B cell (primary cell): ENCODE data around the gene ANKRD13C. TPM values are rescaled to one million over a fixed set of nuclear protein-coding genes. Genes with fewer than 3 reads are reported as not detected.
A peak's percentile ranks its signal among the peaks of the same experiment; 100 is the strongest.

Experiments
- ATAC-seq: fragments of 200-7000 bp; cut with Tn5 transposase; one replicate; pipeline ENCODE4 v1.10.0; 2021; ENCODE audit warnings: low read depth, mild to moderate bottlenecking, moderate number of reproducible peaks, moderate library complexity
- CTCF ChIA-PET: fragments of 350-600 bp; sonication (Branson Sonifier 250); formaldehyde crosslinking; loops from one replicate; lab custom pipeline; 2021; ENCODE audit warnings: antibody characterized with exemption, inconsistent platforms; lab: Charles Lee
- POLR2A ChIA-PET: fragments of 350-600 bp; sonication (Branson Sonifier 250); formaldehyde crosslinking; loops from one replicate; lab custom pipeline; 2021; ENCODE audit warnings: antibody characterized with exemption; lab: Charles Lee
- DNase-seq: peaks from one replicate; pipeline ENCODE4 v3.0.0; 2013
- H2AFZ ChIP-seq: 2 replicates; pipeline ENCODE4 v1.6.1; 2012; ENCODE audit warnings: mild to moderate bottlenecking, low read depth, low read length; ENCODE audit not compliant: insufficient read depth, poor library complexity, severe bottlenecking
- H3K27ac ChIP-seq, 2 donors: 1 replicate in 1 of 2; 2 replicates in 1 of 2; pipeline ENCODE4 v1.5.1; 2012 to 2013; ENCODE audit warnings: low read length in 2 of 2, mild to moderate bottlenecking in 2 of 2, moderate library complexity in 1 of 2
- H3K27me3 ChIP-seq, 4 experiments: fragments of 200-600 bp in 1 of 4; sonication (generic) in 1 of 4; replicated peaks in 1 of 4; 1 replicate in 2 of 4; 2 replicates in 2 of 4; pipeline versions ENCODE4 v1.6.1 to v1.7.0; 2013 to 2016; ENCODE audit warnings: low read length in 3 of 4, mild to moderate bottlenecking in 2 of 4, mixed read lengths in 1 of 4, moderate library complexity in 1 of 4; ENCODE audit not compliant: insufficient read depth in 4 of 4, control insufficient read depth in 3 of 4; ENCODE audit errors: control extremely low read depth in 1 of 4
- H3K36me3 ChIP-seq, 2 experiments: replicated peaks in 1 of 2; 1 replicate in 1 of 2; 2 replicates in 1 of 2; pipeline versions ENCODE4 v1.6.1 to v1.7.1; 2013; ENCODE audit warnings: low read length in 1 of 2; ENCODE audit not compliant: insufficient read depth in 2 of 2, control insufficient read depth in 1 of 2; ENCODE audit errors: control extremely low read depth in 1 of 2, extremely low read depth in 1 of 2
- H3K4me1 ChIP-seq, 2 donors: fragments of 200-600 bp in 1 of 2; sonication (generic) in 1 of 2; 1 replicate in 1 of 2; 2 replicates in 1 of 2; pipeline versions ENCODE4 v1.5.1 to v1.6.1; 2013 to 2017; ENCODE audit warnings: low read length in 2 of 2; ENCODE audit not compliant: control insufficient read depth in 2 of 2, insufficient read depth in 2 of 2
- H3K4me2 ChIP-seq: replicated peaks from 2 replicates; pipeline ENCODE3; 2012; ENCODE audit warnings: mild to moderate bottlenecking, low read depth, low read length; ENCODE audit not compliant: poor library complexity, severe bottlenecking
- H3K4me3 ChIP-seq, 5 experiments: fragments of 200-600 bp in 1 of 5; sonication (generic) in 1 of 5; 1 replicate in 3 of 5; 2 replicates in 2 of 5; pipeline versions ENCODE4 v1.5.1 to v1.7.0; 2011 to 2016; ENCODE audit warnings: low read length in 4 of 5, mild to moderate bottlenecking in 4 of 5, low read depth in 2 of 5, control low read depth in 1 of 5, moderate library complexity in 1 of 5; ENCODE audit not compliant: insufficient read depth in 1 of 5; ENCODE audit errors: control extremely low read depth in 1 of 5, extremely low read depth in 1 of 5
- H3K79me2 ChIP-seq: fragments of 200-600 bp; sonication (generic); one replicate; pipeline ENCODE4 v1.6.0; 2016; ENCODE audit warnings: low read length; ENCODE audit not compliant: control insufficient read depth, insufficient read depth
- H3K9ac ChIP-seq: fragments of 200-600 bp; sonication (generic); 2 replicates; pipeline ENCODE4 v1.6.1; 2017; ENCODE audit warnings: mild to moderate bottlenecking, low read length, moderate library complexity
- H3K9me3 ChIP-seq, 3 donors: one replicate each; pipeline versions ENCODE4 v1.6.1 to v1.7.1; 2013; ENCODE audit warnings: low read length in 2 of 3; ENCODE audit not compliant: control insufficient read depth in 2 of 3, insufficient read depth in 1 of 3; ENCODE audit errors: control extremely low read depth in 1 of 3
- H4K20me1 ChIP-seq: 2 replicates; pipeline ENCODE4 v1.6.0; 2012; ENCODE audit warnings: mild to moderate bottlenecking, low read length; ENCODE audit not compliant: insufficient read depth, control insufficient read depth, poor library complexity, severe bottlenecking
- H3K27ac Mint-ChIP-seq: one replicate; pipeline ENCODE4 v1.8.0; 2021; ENCODE audit warnings: mixed read lengths
- H3K27me3 Mint-ChIP-seq: one replicate; pipeline ENCODE4 v1.8.0; 2021; ENCODE audit warnings: mixed read lengths
- H3K4me1 Mint-ChIP-seq: one replicate; pipeline ENCODE4 v1.8.0; 2021; ENCODE audit warnings: mixed read lengths
- H3K4me3 Mint-ChIP-seq: one replicate; pipeline ENCODE4 v1.8.0; 2021; ENCODE audit warnings: mixed read lengths
- H3K9me3 Mint-ChIP-seq: one replicate; pipeline ENCODE4 v1.8.0; 2022; ENCODE audit warnings: mixed read lengths; ENCODE audit not compliant: insufficient read depth
- EZH2 ChIP-seq: IDR thresholded peaks from 2 replicates; pipeline ENCODE4 v1.6.1; 2012; ENCODE audit warnings: borderline replicate concordance, low read depth, mild to moderate bottlenecking, moderate library complexity, low read length; ENCODE audit not compliant: insufficient read depth, poor library complexity, severe bottlenecking
- WGBS: methylation state at CpG from one replicate; pipeline ENCODE4 v1.1.5; 2013; ENCODE audit warnings: missing lambda C conversion rate; ENCODE audit not compliant: insufficient coverage; 5-methylcytosine and 5-hydroxymethylcytosine counted together
- intact Hi-C: fragments of 100-400 bp; cut with micrococcal nuclease; formaldehyde crosslinking; loops from one replicate; pipeline ENCODE4 v1.10.0; 2022
- polyA plus RNA-seq: library from polyadenylated mRNA; depleted of rRNA; stranded (reverse); fragments of >200 nt; gene quantifications from 2 replicates; pipeline ENCODE4 v1.2.3, GENCODE V29; 2012
- total RNA-seq, 2 donors: library from RNA; stranded (reverse); fragments of 120-200 nt in 1 of 2; gene quantifications; 1 replicate in 1 of 2; 2 replicates in 1 of 2; pipeline versions ENCODE4 v1.2.3 to v1.2.4, GENCODE V29; 2013 to 2022
- TF ChIP-seq, protein P1 (sequence below): fragments of 200-600 bp; IDR thresholded peaks from one replicate; pipeline ENCODE4 v1.8.0; 2022; ENCODE audit warnings: antibody characterized with exemption, mild to moderate bottlenecking

Gene ANKRD13C
- total and polyA plus RNA-seq, 2 donors (not counting 1 experiment from before 2014, with no cell fraction given): 7.9 to 29.9 TPM

GRCh38 chr1:70358921-70359564, 4.5 kb upstream of the ANKRD13C start:
- H4K20me1 ChIP-seq: no peaks in the 10 kb centered on the region
- no peak overlapping the region for H3K4me3 ChIP-seq
- ATAC-seq (no peak), DNase-seq (no peak)
- Mint-ChIP-seq H3K9me3 (no peaks in the 10 kb centered on the region), H3K4me1 (peaks cover 16% of the 10 kb centered on the region), H3K27me3 (no peaks in the 10 kb centered on the region), H3K27ac (no peak overlapping the region), H3K4me3 (no peak overlapping the region)
- H3K27me3 ChIP-seq: no peaks in the 10 kb centered on the region
- no peaks in the 10 kb centered on the region for H3K36me3 ChIP-seq
- TF ChIP-seq EZH2: no peak
- TF ChIP-seq, protein P1, sequence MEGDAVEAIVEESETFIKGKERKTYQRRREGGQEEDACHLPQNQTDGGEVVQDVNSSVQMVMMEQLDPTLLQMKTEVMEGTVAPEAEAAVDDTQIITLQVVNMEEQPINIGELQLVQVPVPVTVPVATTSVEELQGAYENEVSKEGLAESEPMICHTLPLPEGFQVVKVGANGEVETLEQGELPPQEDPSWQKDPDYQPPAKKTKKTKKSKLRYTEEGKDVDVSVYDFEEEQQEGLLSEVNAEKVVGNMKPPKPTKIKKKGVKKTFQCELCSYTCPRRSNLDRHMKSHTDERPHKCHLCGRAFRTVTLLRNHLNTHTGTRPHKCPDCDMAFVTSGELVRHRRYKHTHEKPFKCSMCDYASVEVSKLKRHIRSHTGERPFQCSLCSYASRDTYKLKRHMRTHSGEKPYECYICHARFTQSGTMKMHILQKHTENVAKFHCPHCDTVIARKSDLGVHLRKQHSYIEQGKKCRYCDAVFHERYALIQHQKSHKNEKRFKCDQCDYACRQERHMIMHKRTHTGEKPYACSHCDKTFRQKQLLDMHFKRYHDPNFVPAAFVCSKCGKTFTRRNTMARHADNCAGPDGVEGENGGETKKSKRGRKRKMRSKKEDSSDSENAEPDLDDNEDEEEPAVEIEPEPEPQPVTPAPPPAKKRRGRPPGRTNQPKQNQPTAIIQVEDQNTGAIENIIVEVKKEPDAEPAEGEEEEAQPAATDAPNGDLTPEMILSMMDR: no peak
- POLR2A ChIA-PET: no interaction called here
- H3K79me2 ChIP-seq: peaks cover 16% of the 10 kb centered on the region
- CTCF ChIA-PET: no interaction called here
- H3K4me2 ChIP-seq: no peak overlapping the region
- no peak overlapping the region for H3K9ac ChIP-seq
- H3K27ac ChIP-seq: no peak overlapping the region
- H3K9me3 ChIP-seq: no peaks in the 10 kb centered on the region
- intact Hi-C loops: no loop called here
- no peak overlapping the region for H2AFZ ChIP-seq
- peaks cover 5 to 8% of the 10 kb centered on the region in 2 donors for H3K4me1 ChIP-seq
- WGBS: 75% methylated on average over 2 of the region's 7 CpGs

DNA sequence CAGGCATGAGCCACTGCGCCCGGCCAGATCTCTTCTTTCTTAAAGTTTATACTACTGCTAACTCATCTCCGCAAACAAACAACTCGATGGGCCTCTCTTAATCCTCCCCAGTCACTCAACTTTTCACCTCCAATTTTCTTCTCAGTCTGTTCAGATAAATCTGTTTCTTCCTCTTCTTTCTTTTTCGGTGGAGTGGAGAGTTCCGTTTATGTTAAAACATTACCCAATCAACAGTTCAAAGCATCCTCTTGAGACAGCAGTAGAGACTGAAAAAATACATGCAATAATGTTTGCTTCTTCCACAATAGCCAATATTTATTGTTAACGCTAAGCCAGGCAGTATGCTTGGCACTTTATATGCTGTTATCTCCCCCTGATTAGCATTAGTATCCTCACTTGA, 1.4 kb upstream of the ANKRD13C start:
- no peaks in the 10 kb centered on the region for H3K36me3 ChIP-seq
- TF ChIP-seq, protein P1: no peak
- TF ChIP-seq EZH2: no peak
- no peak overlapping the region for H3K4me3 ChIP-seq
- H3K9me3 ChIP-seq: no peaks in the 10 kb centered on the region
- no peaks in the 10 kb centered on the region for H3K27me3 ChIP-seq
- H3K4me1 ChIP-seq: peaks cover 19 to 20% of the 10 kb centered on the region in 2 donors
- intact Hi-C loops: no loop called here
- ATAC-seq: no peak
- H3K27ac Mint-ChIP-seq: peak overlapping the region; percentile 97
- H2AFZ ChIP-seq: no peak overlapping the region
- POLR2A ChIA-PET: no interaction called here
- no peaks in the 10 kb centered on the region for H3K27me3 Mint-ChIP-seq
- no peak overlapping the region for H3K4me2 ChIP-seq
- peak overlapping the region; percentile 96 for H3K4me3 Mint-ChIP-seq
- H3K79me2 ChIP-seq: peaks cover 48% of the 10 kb centered on the region
- peaks cover 34% of the 10 kb centered on the region for H3K4me1 Mint-ChIP-seq
- H3K9ac ChIP-seq: no peak overlapping the region
- 92% methylated on average over 3 of the region's 7 CpGs for WGBS
- H3K9me3 Mint-ChIP-seq: no peaks in the 10 kb centered on the region
- CTCF ChIA-PET: interaction anchor here (2.3 kb wide), 1 partner anchor 55 kb away, joined by 16 read pairs; the partner anchor contains the start of gene CTH
- H3K27ac ChIP-seq: no peak overlapping the region
- DNase-seq: no peak
- peaks cover 1% of the 10 kb centered on the region for H4K20me1 ChIP-seq
